Fibroblast of gingiva (primary cell): ENCODE results near the gene CACUL1.
"Not testable (repeated sequence)": the region's sequence is repeated elsewhere in the genome, so short reads cannot be mapped to it uniquely, and the experiment has no call there.

ENCODE experiments used
- DNase-seq: peaks from one replicate; pipeline ENCODE4 v3.0.0-alpha.2; 2011; ENCODE audit warnings: low read depth

CACUL1 gene

GRCh38 chr10:118687472-118687871 is 67.3 kb downstream of the CACUL1 start:
- no peak for DNase-seq

GRCh38 chr10:118682533-118682932 is 72.2 kb downstream of the CACUL1 start:
- DNase-seq, result no peak

- no peak for DNase-seq
Observed at GRCh38 chr10:118680197-118680596, 74.6 kb downstream of the CACUL1 start.

- DNase-seq, result no peak
Observed at GRCh38 chr10:118674226-118674919, 80.4 kb downstream of the CACUL1 start.

- DNase-seq, result no peak
Observed at GRCh38 chr10:118672766-118673715, 81.7 kb downstream of the CACUL1 start.

GRCh38 chr10:118672153-118672552 is 82.6 kb downstream of the CACUL1 start:
- DNase-seq, result no peak

- DNase-seq, result not testable (repeated sequence)
Observed at GRCh38 chr10:118671221-118671620, 83.5 kb downstream of the CACUL1 start.

GRCh38 chr10:118670472-118671124 is 84.2 kb downstream of the CACUL1 start:
- DNase-seq, result no peak

GRCh38 chr10:118669835-118670234 is 84.9 kb downstream of the CACUL1 start:
- no peak for DNase-seq

GRCh38 chr10:118669020-118669791 is 85.6 kb downstream of the CACUL1 start:
- DNase-seq, result peak; percentile 91

- no peak for DNase-seq
Observed at GRCh38 chr10:118668228-118668952, 86.4 kb downstream of the CACUL1 start.

- no peak for DNase-seq
Observed at GRCh38 chr10:118667732-118668131, 87.0 kb downstream of the CACUL1 start.

- DNase-seq, result no peak
Observed at GRCh38 chr10:118666350-118666749, 88.4 kb downstream of the CACUL1 start.

- DNase-seq, result no peak
Observed at GRCh38 chr10:118664321-118664720, 90.4 kb downstream of the CACUL1 start.

- no peak for DNase-seq
Observed at GRCh38 chr10:118663176-118663575, 91.6 kb downstream of the CACUL1 start.

GRCh38 chr10:118662228-118663035 is 92.3 kb downstream of the CACUL1 start:
- DNase-seq, result no peak

- no peak for DNase-seq
Observed at GRCh38 chr10:118658762-118659161, 96.0 kb downstream of the CACUL1 start.

- not testable (repeated sequence) for DNase-seq
Observed at GRCh38 chr10:118658168-118658567, 96.6 kb downstream of the CACUL1 start.

GRCh38 chr10:118645294-118645693 is 109.5 kb downstream of the CACUL1 start:
- not testable (repeated sequence) for DNase-seq

- no peak for DNase-seq
Observed at GRCh38 chr10:118642228-118642627, 112.5 kb downstream of the CACUL1 start.
